HEK293 (cell line): Measurements from ENCODE around the gene UQCC3.

Experiments
- ZNF785 ChIP-seq: fragments of 450-650 bp; formaldehyde crosslinking; IDR thresholded peaks from 2 replicates; pipeline ENCODE4 v1.5.1; 2016; ENCODE audit warnings: missing biosample characterization, missing genetic modification characterization
- TF ChIP-seq, protein P1 (sequence below): fragments of 450-650 bp; formaldehyde crosslinking; IDR thresholded peaks from 2 replicates; pipeline ENCODE4 v1.5.1; 2016; ENCODE audit warnings: missing biosample characterization, missing genetic modification characterization

DNA sequence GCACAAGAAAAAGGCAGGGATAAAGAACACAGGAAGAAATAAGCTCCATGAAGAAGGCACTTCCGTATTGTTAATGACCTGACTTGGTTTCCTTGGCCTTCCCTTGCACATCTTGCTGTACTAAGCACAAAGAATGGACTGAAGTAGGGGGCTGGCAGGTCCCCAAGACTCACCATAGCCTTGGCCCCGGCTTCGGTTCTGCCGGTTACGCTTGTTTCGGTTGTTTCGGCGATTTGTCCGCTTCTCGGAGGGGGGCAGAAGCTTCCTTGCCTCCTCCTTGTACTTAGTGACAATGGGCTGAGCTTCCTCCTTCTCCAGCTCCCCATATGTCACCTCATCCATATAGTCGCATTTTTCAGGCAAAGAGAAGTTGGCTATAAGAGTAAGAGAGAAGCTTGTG, 45.3 kb downstream of the UQCC3 start:
- TF ChIP-seq, protein P1, sequence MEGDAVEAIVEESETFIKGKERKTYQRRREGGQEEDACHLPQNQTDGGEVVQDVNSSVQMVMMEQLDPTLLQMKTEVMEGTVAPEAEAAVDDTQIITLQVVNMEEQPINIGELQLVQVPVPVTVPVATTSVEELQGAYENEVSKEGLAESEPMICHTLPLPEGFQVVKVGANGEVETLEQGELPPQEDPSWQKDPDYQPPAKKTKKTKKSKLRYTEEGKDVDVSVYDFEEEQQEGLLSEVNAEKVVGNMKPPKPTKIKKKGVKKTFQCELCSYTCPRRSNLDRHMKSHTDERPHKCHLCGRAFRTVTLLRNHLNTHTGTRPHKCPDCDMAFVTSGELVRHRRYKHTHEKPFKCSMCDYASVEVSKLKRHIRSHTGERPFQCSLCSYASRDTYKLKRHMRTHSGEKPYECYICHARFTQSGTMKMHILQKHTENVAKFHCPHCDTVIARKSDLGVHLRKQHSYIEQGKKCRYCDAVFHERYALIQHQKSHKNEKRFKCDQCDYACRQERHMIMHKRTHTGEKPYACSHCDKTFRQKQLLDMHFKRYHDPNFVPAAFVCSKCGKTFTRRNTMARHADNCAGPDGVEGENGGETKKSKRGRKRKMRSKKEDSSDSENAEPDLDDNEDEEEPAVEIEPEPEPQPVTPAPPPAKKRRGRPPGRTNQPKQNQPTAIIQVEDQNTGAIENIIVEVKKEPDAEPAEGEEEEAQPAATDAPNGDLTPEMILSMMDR (tag by site-specific recombination), result no peak
- no peak for TF ChIP-seq ZNF785 (tag by site-specific recombination)
